ENCODE data around the gene EFCAB11.

EFCAB11 gene

GRCh38 chr14:89747126-89747525 lies 207.4 kb downstream of the EFCAB11 start:
- Histone ChIP-seq H4K20me1 (ENCODE audit: insufficient read depth, low read length, poor library complexity, severe bottlenecking) (no peaks in the 10 kb centered on the region), H3K79me2 (ENCODE audit: insufficient read depth, low read length) (no peaks in the 10 kb centered on the region), H3K9ac (ENCODE audit: low read depth, low read length, poor library complexity, severe bottlenecking) (no peak overlapping the region), H2AFZ (ENCODE audit: low read length) (no peak overlapping the region), H3K36me3 (ENCODE audit: insufficient read depth, low read length) (no peaks in the 10 kb centered on the region), H3F3A (ENCODE audit: low read depth) (no peaks in the 10 kb centered on the region), H3K4me2 (ENCODE audit: low read depth, low read length, poor library complexity, severe bottlenecking) (no peak overlapping the region), H3K27me3 (ENCODE audit: insufficient read depth, low read length, poor library complexity, severe bottlenecking) (no peaks in the 10 kb centered on the region), H3K9me2 (replicated peaks; ENCODE audit: low read depth, low read length) (no peaks in the 10 kb centered on the region), H3K4me3 (ENCODE audit: low read length, poor library complexity, severe bottlenecking) (no peak overlapping the region), H3K9me3 (ENCODE audit: insufficient read depth, low read depth, low read length) (peaks cover 5% of the 10 kb centered on the region; the same call in 1 of the 2 replicates), H3K4me1 (ENCODE audit: insufficient read depth, low read length, poor library complexity, severe bottlenecking) (peaks cover 9% of the 10 kb centered on the region)
- TF ChIP-seq EZH2phosphoT487 (IDR thresholded peaks at IDR 0.05; ENCODE audit: borderline replicate concordance): no peak
- TF ChIP-seq CTCF (conservative IDR thresholded peaks at IDR 0.05; ENCODE audit: low read length): no peak

- Histone ChIP-seq H3K9me3 (ENCODE audit: insufficient read depth, low read depth, low read length) (peaks cover 9% of the 10 kb centered on the region; the same call in 1 of the 2 replicates), H3K9me2 (replicated peaks; ENCODE audit: low read depth, low read length) (no peaks in the 10 kb centered on the region), H3F3A (ENCODE audit: low read depth) (no peaks in the 10 kb centered on the region)
Measured at GRCh38 chr14:89746654-89747053, 207.9 kb downstream of the EFCAB11 start.

GRCh38 chr14:89746135-89746534 lies 208.4 kb downstream of the EFCAB11 start:
- H3K9me3 ChIP-seq (ENCODE audit: insufficient read depth, low read depth, low read length): peaks cover 13% of the 10 kb centered on the region; the same call in 1 of the 2 replicates
- no peaks in the 10 kb centered on the region for H3K27me3 ChIP-seq (ENCODE audit: insufficient read depth, low read length, poor library complexity, severe bottlenecking)
- H3F3A ChIP-seq (ENCODE audit: low read depth): no peaks in the 10 kb centered on the region
- peaks cover under 1% of the 10 kb centered on the region for H3K4me1 ChIP-seq (ENCODE audit: insufficient read depth, low read length, poor library complexity, severe bottlenecking)
- no peaks in the 10 kb centered on the region for H4K20me1 ChIP-seq (ENCODE audit: insufficient read depth, low read length, poor library complexity, severe bottlenecking)
- no peak overlapping the region for H3K4me2 ChIP-seq (ENCODE audit: low read depth, low read length, poor library complexity, severe bottlenecking)
- no peak overlapping the region for H3K9ac ChIP-seq (ENCODE audit: low read depth, low read length, poor library complexity, severe bottlenecking)
- no peaks in the 10 kb centered on the region for H3K36me3 ChIP-seq (ENCODE audit: insufficient read depth, low read length)
- H2AFZ ChIP-seq (ENCODE audit: low read length): no peak overlapping the region
- H3K9me2 ChIP-seq (replicated peaks; ENCODE audit: low read depth, low read length): no peaks in the 10 kb centered on the region
- TF ChIP-seq CTCF (conservative IDR thresholded peaks at IDR 0.05; ENCODE audit: low read length): no peak
- TF ChIP-seq EZH2phosphoT487 (IDR thresholded peaks at IDR 0.05; ENCODE audit: borderline replicate concordance): no peak
- H3K4me3 ChIP-seq (ENCODE audit: low read length, poor library complexity, severe bottlenecking): no peak overlapping the region
- no peaks in the 10 kb centered on the region for H3K79me2 ChIP-seq (ENCODE audit: insufficient read depth, low read length)

More at GRCh38 chr14:89746654-89747053, 207.9 kb downstream of the EFCAB11 start:
- no peaks in the 10 kb centered on the region for H3K79me2 ChIP-seq (ENCODE audit: insufficient read depth, low read length)
- no peaks in the 10 kb centered on the region for H3K27me3 ChIP-seq (ENCODE audit: insufficient read depth, low read length, poor library complexity, severe bottlenecking)
- no peak for TF ChIP-seq EZH2phosphoT487 (IDR thresholded peaks at IDR 0.05; ENCODE audit: borderline replicate concordance)
- TF ChIP-seq CTCF (conservative IDR thresholded peaks at IDR 0.05; ENCODE audit: low read length): no peak
- no peaks in the 10 kb centered on the region for H4K20me1 ChIP-seq (ENCODE audit: insufficient read depth, low read length, poor library complexity, severe bottlenecking)
- no peaks in the 10 kb centered on the region for H3K36me3 ChIP-seq (ENCODE audit: insufficient read depth, low read length)
- H3K4me3 ChIP-seq (ENCODE audit: low read length, poor library complexity, severe bottlenecking): no peak overlapping the region
- no peak overlapping the region for H3K9ac ChIP-seq (ENCODE audit: low read depth, low read length, poor library complexity, severe bottlenecking)
- no peak overlapping the region for H2AFZ ChIP-seq (ENCODE audit: low read length)
- H3K4me2 ChIP-seq (ENCODE audit: low read depth, low read length, poor library complexity, severe bottlenecking): no peak overlapping the region
- peaks cover 5% of the 10 kb centered on the region for H3K4me1 ChIP-seq (ENCODE audit: insufficient read depth, low read length, poor library complexity, severe bottlenecking)
